Esophagus (tissue), 2 donors: ENCODE results near the gene ATP10D. TPM values are rescaled to one million over a fixed set of nuclear protein-coding genes. Genes with fewer than 3 reads are reported as not detected.
"Not testable (repeated sequence)": the region's sequence is repeated elsewhere in the genome, so short reads cannot be mapped to it uniquely, and the experiment has no call there.

Source experiments
- H3K27ac ChIP-seq, 2 donors: one replicate each; pipeline ENCODE4 v1.5.1; 2013; ENCODE audit warnings: low read depth in 2 of 2, mild to moderate bottlenecking in 2 of 2, inconsistent platforms in 1 of 2, low read length in 1 of 2, moderate library complexity in 1 of 2
- H3K27me3 ChIP-seq, 2 donors: one replicate each; pipeline ENCODE4 v1.6.1; 2013; ENCODE audit warnings: low read length in 2 of 2, control low read depth in 1 of 2, mild to moderate bottlenecking in 1 of 2; ENCODE audit not compliant: insufficient read depth in 2 of 2, control insufficient read depth in 1 of 2
- H3K36me3 ChIP-seq, 2 donors: one replicate each; pipeline ENCODE4 v1.6.1; 2013; ENCODE audit warnings: low read length in 1 of 2; ENCODE audit not compliant: control insufficient read depth in 2 of 2, insufficient read depth in 2 of 2
- H3K4me1 ChIP-seq, 2 donors: one replicate each; pipeline ENCODE4 v1.6.1; 2013; ENCODE audit warnings: low read length in 1 of 2; ENCODE audit not compliant: control insufficient read depth in 2 of 2, insufficient read depth in 2 of 2
- H3K4me3 ChIP-seq, 2 donors: one replicate each; pipeline ENCODE4 v1.5.1; 2013; ENCODE audit warnings: low read length in 2 of 2, mild to moderate bottlenecking in 2 of 2, low read depth in 1 of 2, moderate library complexity in 1 of 2
- H3K9me3 ChIP-seq, 2 donors: one replicate each; pipeline ENCODE4 v1.6.1; 2013; ENCODE audit warnings: mild to moderate bottlenecking in 2 of 2, low read depth in 1 of 2, low read length in 1 of 2, moderate library complexity in 1 of 2; ENCODE audit not compliant: control insufficient read depth in 2 of 2, insufficient read depth in 1 of 2
- WGBS, 2 donors: extraction: QIAGEN DNeasy Blood & Tissue Kit; methylation state at CpG; one replicate each; pipeline ENCODE4 v1.1.7; 2013; 5-methylcytosine and 5-hydroxymethylcytosine counted together
- polyA plus RNA-seq, 2 donors: library from polyadenylated mRNA; stranded (reverse); fragments of 200-250 nt; gene quantifications; one replicate each; pipeline ENCODE4 v1.2.3, GENCODE V29; 2013
- donor health status: healthy with polysubstance abuse.
- donor health status: Bipolar disorder and iron deficiency.

The ATP10D gene
- polyA plus RNA-seq, 2 donors = 5.6 to 9.4 TPM

- H3K4me3 ChIP-seq = no peak overlapping the region
- no peaks in the 10 kb centered on the region for H3K4me1 ChIP-seq
- no peaks in the 10 kb centered on the region for H3K9me3 ChIP-seq
- no peak overlapping the region for H3K27ac ChIP-seq
- 66 to 78% methylated on average over 3 of the region's 3 CpGs for WGBS, 2 donors
- H3K27me3 ChIP-seq = no peaks in the 10 kb centered on the region
- H3K36me3 ChIP-seq = no peaks in the 10 kb centered on the region
These were observed 20.1 kb downstream of the ATP10D start for GRCh38 chr4:47505147-47505546.

- H3K4me3 ChIP-seq = no peak overlapping the region
- no peak overlapping the region for H3K27ac ChIP-seq
- H3K27me3 ChIP-seq = no peaks in the 10 kb centered on the region
- H3K9me3 ChIP-seq = no peaks in the 10 kb centered on the region
- H3K36me3 ChIP-seq = no peaks in the 10 kb centered on the region
- WGBS, 2 donors = 92 to 94% methylated on average over 3 of the region's 3 CpGs
- H3K4me1 ChIP-seq = no peaks in the 10 kb centered on the region
These were observed 20.6 kb downstream of the ATP10D start for GRCh38 chr4:47505666-47506065.

- Histone ChIP-seq H3K27ac (no peak overlapping the region), H3K27me3 (no peaks in the 10 kb centered on the region), H3K36me3 (peaks cover 2% of the 10 kb centered on the region in 2 donors), H3K4me3 (no peak overlapping the region), H3K4me1 (no peaks in the 10 kb centered on the region), H3K9me3 (no peaks in the 10 kb centered on the region)
- WGBS, 2 donors = 33 to 38% methylated on average over 2 of the region's 2 CpGs
These were observed 25.6 kb downstream of the ATP10D start for GRCh38 chr4:47510506-47511143.

GRCh38 chr4:47513461-47513860, 28.4 kb downstream of the ATP10D start:
- Histone ChIP-seq H3K4me3 (no peak overlapping the region), H3K27me3 (no peaks in the 10 kb centered on the region), H3K27ac (no peak overlapping the region), H3K4me1 (no peaks in the 10 kb centered on the region), H3K36me3 (peaks cover 2% of the 10 kb centered on the region in 2 donors), H3K9me3 (no peaks in the 10 kb centered on the region)
- WGBS, 2 donors = 96 to 97% methylated on average over 1 of the region's 1 CpG

- Histone ChIP-seq H3K27ac (no peak overlapping the region), H3K9me3 (no peaks in the 10 kb centered on the region), H3K4me1 (no peaks in the 10 kb centered on the region), H3K4me3 (no peak overlapping the region), H3K27me3 (no peaks in the 10 kb centered on the region), H3K36me3 (no peaks in the 10 kb centered on the region)
- 65 to 74% methylated on average over 3 of the region's 3 CpGs for WGBS, 2 donors
These were observed 34.3 kb downstream of the ATP10D start for GRCh38 chr4:47519239-47519883.

GRCh38 chr4:47525154-47525819, 40.2 kb downstream of the ATP10D start:
- no peaks in the 10 kb centered on the region for H3K36me3 ChIP-seq
- H3K9me3 ChIP-seq = no peaks in the 10 kb centered on the region
- H3K4me3 ChIP-seq = no peak overlapping the region
- H3K27ac ChIP-seq = no peak overlapping the region
- WGBS, 2 donors = 53 to 74% methylated on average over 5 of the region's 5 CpGs
- H3K4me1 ChIP-seq = no peaks in the 10 kb centered on the region
- H3K27me3 ChIP-seq = no peaks in the 10 kb centered on the region

- Histone ChIP-seq H3K36me3 (no peaks in the 10 kb centered on the region), H3K4me3 (no peak overlapping the region), H3K4me1 (no peaks in the 10 kb centered on the region), H3K27me3 (no peaks in the 10 kb centered on the region), H3K9me3 (no peaks in the 10 kb centered on the region), H3K27ac (no peak overlapping the region)
These were observed 41.2 kb downstream of the ATP10D start for GRCh38 chr4:47526281-47526680.

- not testable (repeated sequence) for H3K36me3 ChIP-seq, H3K9me3 ChIP-seq
- WGBS, 2 donors = 81 to 88% methylated on average over 3 of the region's 3 CpGs
These were observed 43.6 kb downstream of the ATP10D start for GRCh38 chr4:47528646-47529045.

GRCh38 chr4:47530801-47531200, 45.7 kb downstream of the ATP10D start:
- peaks cover 0 to 6% of the 10 kb centered on the region in 2 donors for H3K4me1 ChIP-seq
- no peaks in the 10 kb centered on the region for H3K27me3 ChIP-seq
- no peaks in the 10 kb centered on the region for H3K9me3 ChIP-seq
- WGBS, 2 donors = 97 to 100% methylated on average over 1 of the region's 1 CpG
- H3K4me3 ChIP-seq = no peak overlapping the region
- no peaks in the 10 kb centered on the region for H3K36me3 ChIP-seq
- H3K27ac ChIP-seq = peak overlapping the region in 1 of 2 donors; percentile 53

More at GRCh38 chr4:47528646-47529045, 43.6 kb downstream of the ATP10D start:
- H3K27me3 ChIP-seq, H3K4me3 ChIP-seq, H3K4me1 ChIP-seq, H3K27ac ChIP-seq: not testable (repeated sequence)
